SK-N-SH treated with all-trans-retinoic acid at 6 μM for 48 hours (cell line): ENCODE results near the gene IL1R1.
A peak's percentile ranks its signal among the peaks of the same experiment; 100 is the strongest.

Experiments used
- ATAC-seq: fragments of 200-7000 bp; cut with Tn5 transposase; 3 replicates; pipeline ENCODE4 v1.9.1; 2020; ENCODE audit warnings: mild to moderate bottlenecking, moderate library complexity
- ARNTL ChIP-seq: fragments of 450-650 bp; formaldehyde crosslinking; IDR thresholded peaks from 2 replicates; pipeline ENCODE4 v1.5.0; 2020; ENCODE audit warnings: low read depth, mild to moderate bottlenecking, moderate library complexity, borderline replicate concordance
- BACH2 ChIP-seq: fragments of 250-450 bp; sonication (Bioruptor Pico); IDR thresholded peaks from 2 replicates; pipeline ENCODE4 v1.9.0; 2021; ENCODE audit warnings: mild to moderate bottlenecking, borderline replicate concordance
- CREB5 ChIP-seq: fragments of 250-450 bp; sonication (Bioruptor Pico); IDR thresholded peaks from 2 replicates; pipeline ENCODE4 v1.5.1; 2020; ENCODE audit warnings: low read depth, mild to moderate bottlenecking, moderate library complexity
- ESRRG ChIP-seq: fragments of 250-450 bp; sonication (Bioruptor Pico); IDR thresholded peaks from 2 replicates; pipeline ENCODE4 v1.6.1; 2021; ENCODE audit warnings: mild to moderate bottlenecking
- GLIS3 ChIP-seq: fragments of 250-450 bp; sonication (Bioruptor Pico); IDR thresholded peaks from 2 replicates; pipeline ENCODE4 v1.5.0; 2020; ENCODE audit warnings: mild to moderate bottlenecking, moderate library complexity
- ISL1 ChIP-seq: fragments of 250-450 bp; sonication (Bioruptor Pico); IDR thresholded peaks from 2 replicates; pipeline ENCODE4 v2.1.2; 2022; ENCODE audit warnings: mild to moderate bottlenecking, moderate library complexity
- OSR1 ChIP-seq: fragments of 250-450 bp; sonication (Bioruptor Pico); IDR thresholded peaks from 2 replicates; pipeline ENCODE4 v1.8.0; 2022; ENCODE audit warnings: moderate library complexity, mild to moderate bottlenecking, inconsistent platforms
- PPARA ChIP-seq: fragments of 250-450 bp; sonication (Bioruptor Pico); IDR thresholded peaks from 2 replicates; pipeline ENCODE4 v1.5.0; 2020; ENCODE audit warnings: mild to moderate bottlenecking, borderline replicate concordance
- RARB ChIP-seq: fragments of 250-450 bp; sonication (Bioruptor Pico); IDR thresholded peaks from 2 replicates; pipeline ENCODE4 v1.8.0; 2021; ENCODE audit warnings: mild to moderate bottlenecking, moderate library complexity
- SNAI2 ChIP-seq: fragments of 250-450 bp; sonication (Bioruptor Pico); IDR thresholded peaks from 2 replicates; pipeline ENCODE4 v1.5.0; 2020; ENCODE audit warnings: mild to moderate bottlenecking, moderate library complexity
- TCF4 ChIP-seq: fragments of 250-450 bp; sonication (Bioruptor Pico); IDR thresholded peaks from 2 replicates; pipeline ENCODE4 v1.8.0; 2021; ENCODE audit warnings: mild to moderate bottlenecking, moderate library complexity, borderline replicate concordance
- TOX ChIP-seq: fragments of 250-450 bp; sonication (Bioruptor Pico); IDR thresholded peaks from 2 replicates; pipeline ENCODE4 v1.8.0; 2021; ENCODE audit warnings: mild to moderate bottlenecking, moderate library complexity, borderline replicate concordance
- TSHZ2 ChIP-seq: fragments of 250-450 bp; sonication (Bioruptor Pico); IDR thresholded peaks from 2 replicates; pipeline ENCODE4 v1.5.0; 2020; ENCODE audit warnings: mild to moderate bottlenecking, moderate library complexity
- ZC3H10 ChIP-seq: fragments of 250-450 bp; sonication (Bioruptor Pico); IDR thresholded peaks from 2 replicates; pipeline ENCODE4 v1.5.1; 2021; ENCODE audit warnings: mild to moderate bottlenecking, moderate library complexity
- ZFP3 ChIP-seq: fragments of 250-450 bp; sonication (Bioruptor Pico); IDR thresholded peaks from 2 replicates; pipeline ENCODE4 v1.5.0; 2020; ENCODE audit warnings: mild to moderate bottlenecking, moderate library complexity
- ZFP30 ChIP-seq: fragments of 450-650 bp; formaldehyde crosslinking; IDR thresholded peaks from 2 replicates; pipeline ENCODE4 v1.5.0; 2022; ENCODE audit warnings: mild to moderate bottlenecking, moderate library complexity
- ZNF565 ChIP-seq: fragments of 450-650 bp; formaldehyde crosslinking; conservative IDR thresholded peaks from 2 replicates; pipeline ENCODE4 v1.5.0; 2020; ENCODE audit warnings: low read depth, mild to moderate bottlenecking, moderate library complexity
- ZNF8 ChIP-seq: fragments of 450-650 bp; formaldehyde crosslinking; IDR thresholded peaks from 2 replicates; pipeline ENCODE4 v1.5.0; 2020; ENCODE audit warnings: mild to moderate bottlenecking, moderate library complexity
- TF ChIP-seq, protein P1 (sequence below): fragments of 250-450 bp; sonication (Bioruptor Pico); IDR thresholded peaks from 2 replicates; pipeline ENCODE4 v1.5.1; 2021; ENCODE audit warnings: mild to moderate bottlenecking, moderate library complexity
- TF ChIP-seq, protein P2 (sequence below): fragments of 250-450 bp; sonication (Bioruptor Pico); IDR thresholded peaks from 2 replicates; pipeline ENCODE4 v1.8.0; 2021; ENCODE audit warnings: low read depth, mild to moderate bottlenecking, moderate library complexity, borderline replicate concordance
- TF ChIP-seq, protein P3 (sequence below): fragments of 250-450 bp; sonication (Bioruptor Pico); IDR thresholded peaks from 2 replicates; pipeline ENCODE4 v1.8.0; 2020; ENCODE audit warnings: mild to moderate bottlenecking, moderate library complexity, borderline replicate concordance

IL1R1 gene

GRCh38 chr2:102226171-102226570 is 83.6 kb downstream of the IL1R1 start (continued):
- TF ChIP-seq BACH2 (CRISPR knock-in tag) (no peak), ZNF565 (CRISPR knock-in tag) (no peak), CREB5 (CRISPR knock-in tag) (no peak)

- TF ChIP-seq OSR1: no peak
- peak; percentile 23; the same call in 2 of the 3 replicates for ATAC-seq
These were observed 84.3 kb downstream of the IL1R1 start for GRCh38 chr2:102226612-102227391.

DNA sequence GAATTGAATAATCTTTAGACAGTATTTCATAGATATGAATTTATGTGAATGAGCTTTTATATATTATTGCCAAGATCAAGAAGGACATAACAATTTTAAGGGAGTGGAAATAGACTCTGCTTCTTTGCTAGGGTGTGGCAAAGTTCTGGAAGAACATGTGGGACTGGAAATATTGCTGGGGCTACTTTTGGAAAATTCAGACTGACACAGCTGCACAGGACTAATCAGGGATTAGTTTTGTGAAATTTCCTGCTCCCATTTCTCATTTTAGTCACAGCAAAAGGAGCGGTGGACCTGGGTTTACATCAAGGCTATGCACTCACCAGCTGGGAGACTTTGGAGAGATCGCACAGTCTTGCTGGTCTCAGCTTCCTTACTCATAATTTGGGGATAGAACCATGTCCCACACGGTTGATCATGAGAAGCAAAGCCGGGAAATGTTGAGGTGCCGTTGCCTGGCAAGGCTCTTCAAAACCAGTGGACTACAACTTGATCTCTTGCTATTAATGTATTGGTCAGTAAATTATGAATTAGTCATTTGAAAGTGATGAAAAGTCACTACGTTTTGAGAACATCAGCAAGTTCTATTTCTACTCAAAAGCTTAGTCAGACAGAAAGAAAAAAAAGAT is 86.7 kb downstream of the IL1R1 start:
- no peak for ATAC-seq
- TF ChIP-seq RARB (CRISPR knock-in tag) (no peak), TOX (no peak), TSHZ2 (CRISPR knock-in tag) (no peak), SNAI2 (no peak), ISL1 (CRISPR knock-in tag) (no peak), PPARA (no peak), ZNF565 (CRISPR knock-in tag) (no peak), BACH2 (CRISPR knock-in tag) (no peak), ZFP30 (CRISPR knock-in tag) (no peak), GLIS3 (CRISPR knock-in tag) (no peak), ZC3H10 (CRISPR knock-in tag) (no peak), ZNF8 (no peak), OSR1 (no peak), ZFP3 (CRISPR knock-in tag) (no peak), TCF4 (CRISPR knock-in tag) (no peak), ESRRG (CRISPR knock-in tag) (no peak), ARNTL (no peak)
- TF ChIP-seq, protein P1, sequence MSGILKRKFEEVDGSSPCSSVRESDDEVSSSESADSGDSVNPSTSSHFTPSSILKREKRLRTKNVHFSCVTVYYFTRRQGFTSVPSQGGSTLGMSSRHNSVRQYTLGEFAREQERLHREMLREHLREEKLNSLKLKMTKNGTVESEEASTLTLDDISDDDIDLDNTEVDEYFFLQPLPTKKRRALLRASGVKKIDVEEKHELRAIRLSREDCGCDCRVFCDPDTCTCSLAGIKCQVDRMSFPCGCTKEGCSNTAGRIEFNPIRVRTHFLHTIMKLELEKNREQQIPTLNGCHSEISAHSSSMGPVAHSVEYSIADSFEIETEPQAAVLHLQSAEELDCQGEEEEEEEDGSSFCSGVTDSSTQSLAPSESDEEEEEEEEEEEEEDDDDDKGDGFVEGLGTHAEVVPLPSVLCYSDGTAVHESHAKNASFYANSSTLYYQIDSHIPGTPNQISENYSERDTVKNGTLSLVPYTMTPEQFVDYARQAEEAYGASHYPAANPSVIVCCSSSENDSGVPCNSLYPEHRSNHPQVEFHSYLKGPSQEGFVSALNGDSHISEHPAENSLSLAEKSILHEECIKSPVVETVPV (CRISPR knock-in tag): no peak
- TF ChIP-seq, protein P2, sequence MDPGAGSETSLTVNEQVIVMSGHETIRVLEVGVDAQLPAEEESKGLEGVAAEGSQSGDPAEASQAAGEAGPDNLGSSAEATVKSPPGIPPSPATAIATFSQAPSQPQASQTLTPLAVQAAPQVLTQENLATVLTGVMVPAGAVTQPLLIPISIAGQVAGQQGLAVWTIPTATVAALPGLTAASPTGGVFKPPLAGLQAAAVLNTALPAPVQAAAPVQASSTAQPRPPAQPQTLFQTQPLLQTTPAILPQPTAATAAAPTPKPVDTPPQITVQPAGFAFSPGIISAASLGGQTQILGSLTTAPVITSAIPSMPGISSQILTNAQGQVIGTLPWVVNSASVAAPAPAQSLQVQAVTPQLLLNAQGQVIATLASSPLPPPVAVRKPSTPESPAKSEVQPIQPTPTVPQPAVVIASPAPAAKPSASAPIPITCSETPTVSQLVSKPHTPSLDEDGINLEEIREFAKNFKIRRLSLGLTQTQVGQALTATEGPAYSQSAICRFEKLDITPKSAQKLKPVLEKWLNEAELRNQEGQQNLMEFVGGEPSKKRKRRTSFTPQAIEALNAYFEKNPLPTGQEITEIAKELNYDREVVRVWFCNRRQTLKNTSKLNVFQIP: no peak
- TF ChIP-seq, protein P3, sequence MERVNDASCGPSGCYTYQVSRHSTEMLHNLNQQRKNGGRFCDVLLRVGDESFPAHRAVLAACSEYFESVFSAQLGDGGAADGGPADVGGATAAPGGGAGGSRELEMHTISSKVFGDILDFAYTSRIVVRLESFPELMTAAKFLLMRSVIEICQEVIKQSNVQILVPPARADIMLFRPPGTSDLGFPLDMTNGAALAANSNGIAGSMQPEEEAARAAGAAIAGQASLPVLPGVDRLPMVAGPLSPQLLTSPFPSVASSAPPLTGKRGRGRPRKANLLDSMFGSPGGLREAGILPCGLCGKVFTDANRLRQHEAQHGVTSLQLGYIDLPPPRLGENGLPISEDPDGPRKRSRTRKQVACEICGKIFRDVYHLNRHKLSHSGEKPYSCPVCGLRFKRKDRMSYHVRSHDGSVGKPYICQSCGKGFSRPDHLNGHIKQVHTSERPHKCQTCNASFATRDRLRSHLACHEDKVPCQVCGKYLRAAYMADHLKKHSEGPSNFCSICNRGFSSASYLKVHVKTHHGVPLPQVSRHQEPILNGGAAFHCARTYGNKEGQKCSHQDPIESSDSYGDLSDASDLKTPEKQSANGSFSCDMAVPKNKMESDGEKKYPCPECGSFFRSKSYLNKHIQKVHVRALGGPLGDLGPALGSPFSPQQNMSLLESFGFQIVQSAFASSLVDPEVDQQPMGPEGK (CRISPR knock-in tag): no peak
